ENCODE data around the gene JAK1. TPM values are rescaled to one million over a fixed set of nuclear protein-coding genes. Genes with fewer than 3 reads are reported as not detected.

Gene JAK1
- total RNA-seq, 6 experiments from 2014 or later, result 48.0 to 71.6 (median 66.5) TPM

DNA sequence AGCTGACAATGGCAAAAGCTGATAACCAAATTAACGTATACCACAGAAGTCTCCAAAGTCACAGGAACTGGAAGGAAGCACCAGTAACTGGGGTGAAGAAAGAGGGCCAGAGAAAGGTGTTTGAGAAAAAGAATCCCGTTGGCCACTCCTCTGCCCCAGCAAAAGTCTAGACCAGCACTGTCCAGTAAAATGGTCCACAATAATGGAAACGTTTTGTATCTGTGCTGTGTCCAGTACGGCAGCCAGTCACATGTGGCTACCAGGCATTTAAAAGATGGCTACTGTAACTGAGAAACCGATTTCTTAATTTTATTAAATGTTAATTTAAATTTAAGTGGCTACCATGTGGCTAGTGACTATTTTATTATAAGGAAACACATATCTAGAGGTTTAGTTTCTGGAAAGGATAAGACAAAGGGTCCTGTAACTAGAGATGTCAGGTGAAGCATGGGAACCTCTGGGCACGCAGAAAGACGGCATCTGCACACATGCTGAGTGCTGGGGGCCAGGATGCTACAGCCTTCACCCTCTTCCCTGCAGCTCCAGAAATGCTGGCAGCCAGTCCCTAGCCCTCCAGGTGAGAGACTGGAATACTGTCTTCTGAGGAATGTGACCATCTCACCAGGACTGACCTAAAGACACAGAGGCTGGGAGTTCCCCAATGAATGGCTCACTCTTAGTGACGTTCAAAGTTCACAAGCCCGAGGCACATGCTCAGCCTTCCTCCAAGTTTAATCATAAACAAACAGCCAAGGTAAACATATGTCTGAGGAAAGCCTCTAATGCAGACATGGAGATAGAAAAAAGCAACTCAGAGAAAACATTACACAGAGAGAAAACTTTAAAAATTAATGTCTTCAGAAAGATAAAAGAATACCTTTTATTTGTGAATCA, 50.7 kb downstream of the JAK1 start:
- Histone ChIP-seq H3K4me1 (peaks cover 0 to 72% (median 22%) of the 10 kb centered on the region in 4 donors), H3K9me3 (no peaks in the 10 kb centered on the region), H3K27me3 (no peaks in the 10 kb centered on the region), H3K27ac (peak overlapping the region; percentile 31 to 74 (median 56)), H3K36me3 (no peaks in the 10 kb centered on the region), H3K4me3 (no peak overlapping the region)
- intact Hi-C loops (cut with DNase I), result no loop called here
- ATAC-seq, result peak; percentile 86 to 91 (median 90)
- TF ChIP-seq POLR2A (IDR thresholded peaks at IDR 0.05), result no peak
- TF ChIP-seq, protein P1, sequence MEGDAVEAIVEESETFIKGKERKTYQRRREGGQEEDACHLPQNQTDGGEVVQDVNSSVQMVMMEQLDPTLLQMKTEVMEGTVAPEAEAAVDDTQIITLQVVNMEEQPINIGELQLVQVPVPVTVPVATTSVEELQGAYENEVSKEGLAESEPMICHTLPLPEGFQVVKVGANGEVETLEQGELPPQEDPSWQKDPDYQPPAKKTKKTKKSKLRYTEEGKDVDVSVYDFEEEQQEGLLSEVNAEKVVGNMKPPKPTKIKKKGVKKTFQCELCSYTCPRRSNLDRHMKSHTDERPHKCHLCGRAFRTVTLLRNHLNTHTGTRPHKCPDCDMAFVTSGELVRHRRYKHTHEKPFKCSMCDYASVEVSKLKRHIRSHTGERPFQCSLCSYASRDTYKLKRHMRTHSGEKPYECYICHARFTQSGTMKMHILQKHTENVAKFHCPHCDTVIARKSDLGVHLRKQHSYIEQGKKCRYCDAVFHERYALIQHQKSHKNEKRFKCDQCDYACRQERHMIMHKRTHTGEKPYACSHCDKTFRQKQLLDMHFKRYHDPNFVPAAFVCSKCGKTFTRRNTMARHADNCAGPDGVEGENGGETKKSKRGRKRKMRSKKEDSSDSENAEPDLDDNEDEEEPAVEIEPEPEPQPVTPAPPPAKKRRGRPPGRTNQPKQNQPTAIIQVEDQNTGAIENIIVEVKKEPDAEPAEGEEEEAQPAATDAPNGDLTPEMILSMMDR (IDR thresholded peaks at IDR 0.05), result no peak
- peak; percentile 45 to 82 (median 73) for DNase-seq
- 45% methylated on average over 9 of the region's 9 CpGs for WGBS (ENCODE audit: insufficient coverage, low coverage, low lambda C conversion rate, missing lambda C conversion rate)

GRCh38 chr1:64913361-64914015, 52.9 kb downstream of the JAK1 start:
- Histone ChIP-seq H3K27ac (peak overlapping the region in 1 of 3 donors; percentile 7), H3K36me3 (no peaks in the 10 kb centered on the region), H3K4me1 (peaks cover 0 to 70% (median 22%) of the 10 kb centered on the region in 4 donors), H3K27me3 (no peaks in the 10 kb centered on the region), H3K4me3 (no peak overlapping the region), H3K9me3 (no peaks in the 10 kb centered on the region)
- DNase-seq (no peak), ATAC-seq (no peak)
- TF ChIP-seq, protein P1 (IDR thresholded peaks at IDR 0.05), result no peak
- TF ChIP-seq POLR2A (IDR thresholded peaks at IDR 0.05), result no peak
- WGBS (ENCODE audit: insufficient coverage, low coverage, low lambda C conversion rate, missing lambda C conversion rate), result 67% methylated on average over 3 of the region's 3 CpGs
- intact Hi-C loops (cut with DNase I), result no loop called here

GRCh38 chr1:64912191-64912590, 54.2 kb downstream of the JAK1 start:
- no peak overlapping the region for H3K4me3 ChIP-seq
- H3K27me3 ChIP-seq, result no peaks in the 10 kb centered on the region
- no peak for DNase-seq
- WGBS (ENCODE audit: insufficient coverage, low coverage, low lambda C conversion rate, missing lambda C conversion rate), result 63% methylated on average over 2 of the region's 2 CpGs
- ATAC-seq, result no peak
- TF ChIP-seq POLR2A (IDR thresholded peaks at IDR 0.05), result no peak
- TF ChIP-seq, protein P1 (IDR thresholded peaks at IDR 0.05), result no peak
- H3K4me1 ChIP-seq, result peaks cover 0 to 63% (median 19%) of the 10 kb centered on the region in 4 donors
- no peaks in the 10 kb centered on the region for H3K9me3 ChIP-seq
- no peaks in the 10 kb centered on the region for H3K36me3 ChIP-seq
- intact Hi-C loops (cut with DNase I), result no loop called here
- H3K27ac ChIP-seq, result peak overlapping the region; percentile 28 to 74 (median 72)

GRCh38 chr1:64911326-64911725, 55.0 kb downstream of the JAK1 start:
- 51% methylated on average over 3 of the region's 3 CpGs for WGBS (ENCODE audit: insufficient coverage, low coverage, low lambda C conversion rate, missing lambda C conversion rate)
- H3K27me3 ChIP-seq, result no peaks in the 10 kb centered on the region
- peak in 2 of 4 donors; percentile 5 to 20 for ATAC-seq
- no peak for DNase-seq
- intact Hi-C loops (cut with DNase I), result no loop called here
- H3K27ac ChIP-seq, result peak overlapping the region; percentile 28 to 74 (median 72)
- H3K4me3 ChIP-seq, result no peak overlapping the region
- TF ChIP-seq, protein P1 (IDR thresholded peaks at IDR 0.05), result no peak
- TF ChIP-seq POLR2A (IDR thresholded peaks at IDR 0.05), result no peak
- peaks cover 0 to 61% (median 19%) of the 10 kb centered on the region in 4 donors for H3K4me1 ChIP-seq
- no peaks in the 10 kb centered on the region for H3K36me3 ChIP-seq
- no peaks in the 10 kb centered on the region for H3K9me3 ChIP-seq
